NCI-H345 treated with DMSO at 0.1 percent for 48 hours (cell line): ENCODE results near the gene INTS11.
A peak's percentile ranks its signal among the peaks of the same experiment; 100 is the strongest.

Experiments
- DNase-seq: peaks from one replicate; lab custom pipeline; 2025; ENCODE audit not compliant: unreplicated experiment; lab: John Stamatoyannopoulos, UW

The INTS11 gene

DNA sequence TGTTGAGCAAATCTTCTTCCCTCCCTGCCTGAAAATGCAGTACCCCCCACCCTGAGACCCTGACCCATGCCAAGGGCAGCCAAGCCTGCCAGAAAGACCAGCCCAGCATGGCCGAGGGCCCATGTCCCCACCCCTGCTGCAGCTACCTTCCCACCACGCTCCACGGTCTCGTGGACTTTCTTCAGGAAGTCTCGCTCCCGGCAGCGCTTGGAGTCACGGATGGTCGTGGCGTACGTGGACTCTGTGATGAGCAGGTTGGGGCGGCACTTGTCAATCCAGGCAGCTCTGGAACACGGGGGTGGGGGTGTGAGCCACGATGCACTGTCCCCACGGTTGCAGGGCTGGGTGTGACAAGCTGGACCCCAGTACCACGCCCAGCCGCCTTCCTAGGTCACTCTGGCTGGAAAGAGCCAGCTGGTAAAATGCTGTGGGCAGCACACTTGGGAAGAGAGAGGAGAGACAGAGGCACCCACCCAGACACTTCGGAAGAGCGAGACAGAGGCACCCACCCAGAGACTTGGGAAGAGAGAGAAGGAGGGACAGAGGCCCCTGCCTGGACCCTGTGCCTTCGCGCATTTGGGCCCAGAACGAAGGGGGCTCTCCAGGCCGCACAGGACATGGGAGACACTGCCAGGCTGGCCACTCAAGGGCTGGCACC is 9.7 kb downstream of the INTS11 start:
- DNase-seq: no peak

DNA sequence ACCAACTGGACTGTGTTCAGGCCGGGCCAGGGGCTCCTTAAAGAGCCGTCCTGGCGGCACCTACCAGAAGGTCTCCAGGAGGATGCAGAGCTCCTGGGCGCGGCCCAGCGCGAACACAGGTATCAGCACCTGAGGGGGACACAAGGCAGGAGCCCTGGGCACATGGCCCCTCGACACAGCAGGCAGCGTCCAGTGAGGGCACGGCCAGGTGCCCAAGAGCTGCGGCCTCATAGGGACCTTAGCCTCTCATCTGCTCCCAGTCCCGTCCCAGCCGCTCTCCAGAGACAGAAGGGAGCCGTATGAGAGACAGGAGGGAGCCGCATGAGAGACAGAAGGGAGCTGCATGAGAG is 10.2 kb downstream of the INTS11 start:
- DNase-seq: no peak

DNA sequence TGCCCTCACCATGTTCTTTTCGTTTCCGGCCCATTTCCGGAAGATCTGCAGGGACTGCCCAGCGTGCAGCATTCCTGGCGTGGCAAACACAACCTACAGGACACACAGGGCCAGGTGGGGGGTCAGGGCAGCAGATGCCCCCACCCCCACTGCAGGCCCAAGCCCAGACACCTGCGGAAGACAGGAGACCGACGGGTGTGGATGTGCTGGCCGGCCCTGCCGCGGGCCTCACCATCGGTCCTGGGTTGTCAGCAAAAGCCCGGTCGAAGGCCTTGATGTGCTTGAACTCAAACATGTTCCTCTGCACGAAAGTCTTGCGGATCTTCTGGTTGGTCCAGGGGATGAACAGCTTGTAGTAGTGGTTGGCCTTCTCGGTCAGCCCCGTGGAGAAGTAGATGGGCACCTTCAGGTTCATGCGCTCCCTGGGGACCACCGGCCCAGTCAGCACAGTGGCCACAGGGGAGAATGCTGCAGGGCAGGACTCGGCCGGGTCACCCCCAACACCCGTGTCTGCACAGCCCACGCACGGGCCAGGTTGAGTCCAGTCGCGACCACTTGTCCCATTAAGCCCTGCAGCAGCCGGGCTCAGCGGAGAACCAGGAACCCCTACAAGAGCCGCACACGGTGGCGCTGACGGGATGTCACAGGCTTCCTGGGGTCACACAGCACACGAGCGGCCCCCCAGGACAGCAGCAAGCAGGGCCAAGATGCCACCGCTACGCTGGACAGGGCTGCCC is 10.8 kb downstream of the INTS11 start:
- DNase-seq: no peak

DNA sequence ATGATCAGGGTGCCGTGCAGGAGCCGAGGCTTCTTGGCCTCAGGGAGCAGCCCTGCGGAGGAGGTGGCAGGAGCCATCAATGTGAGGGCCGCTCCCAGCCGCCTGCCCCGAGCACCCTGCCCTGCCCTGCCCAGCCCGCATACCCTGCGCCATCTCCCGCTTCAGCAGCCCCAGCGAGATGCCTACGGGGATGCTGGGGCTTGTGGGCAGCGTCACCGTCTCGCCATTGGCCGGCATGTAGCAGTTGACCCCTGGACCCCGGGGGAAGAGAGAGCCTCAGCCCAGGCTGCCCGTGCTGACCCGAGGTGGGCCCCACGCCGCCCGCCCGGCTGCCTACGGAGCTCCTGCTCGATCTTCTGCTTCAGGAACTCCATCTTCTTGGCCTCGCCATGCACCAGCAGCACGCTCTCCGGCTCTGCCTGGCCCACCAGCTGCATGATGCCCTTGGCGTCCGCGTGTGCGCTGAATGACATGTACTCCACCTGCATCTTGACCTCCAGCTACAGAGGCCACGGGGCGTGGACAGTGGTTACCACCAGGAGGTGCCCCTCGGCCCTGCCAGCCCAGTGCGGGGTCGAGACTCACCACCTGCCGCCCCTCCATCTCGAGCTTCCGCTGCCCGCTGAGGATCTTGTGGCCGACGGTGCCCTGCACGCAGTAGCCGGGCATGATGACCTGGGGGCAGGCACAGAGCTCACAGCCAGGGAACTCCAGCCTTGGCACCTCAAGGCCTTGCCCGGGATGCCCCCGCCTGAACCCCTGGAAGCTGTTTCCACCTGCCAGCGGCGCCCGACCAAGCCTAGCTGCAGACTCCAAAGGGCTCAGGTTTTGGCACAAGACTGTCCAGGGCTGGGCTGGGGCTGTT is 11.8 kb downstream of the INTS11 start:
- no peak for DNase-seq

DNA sequence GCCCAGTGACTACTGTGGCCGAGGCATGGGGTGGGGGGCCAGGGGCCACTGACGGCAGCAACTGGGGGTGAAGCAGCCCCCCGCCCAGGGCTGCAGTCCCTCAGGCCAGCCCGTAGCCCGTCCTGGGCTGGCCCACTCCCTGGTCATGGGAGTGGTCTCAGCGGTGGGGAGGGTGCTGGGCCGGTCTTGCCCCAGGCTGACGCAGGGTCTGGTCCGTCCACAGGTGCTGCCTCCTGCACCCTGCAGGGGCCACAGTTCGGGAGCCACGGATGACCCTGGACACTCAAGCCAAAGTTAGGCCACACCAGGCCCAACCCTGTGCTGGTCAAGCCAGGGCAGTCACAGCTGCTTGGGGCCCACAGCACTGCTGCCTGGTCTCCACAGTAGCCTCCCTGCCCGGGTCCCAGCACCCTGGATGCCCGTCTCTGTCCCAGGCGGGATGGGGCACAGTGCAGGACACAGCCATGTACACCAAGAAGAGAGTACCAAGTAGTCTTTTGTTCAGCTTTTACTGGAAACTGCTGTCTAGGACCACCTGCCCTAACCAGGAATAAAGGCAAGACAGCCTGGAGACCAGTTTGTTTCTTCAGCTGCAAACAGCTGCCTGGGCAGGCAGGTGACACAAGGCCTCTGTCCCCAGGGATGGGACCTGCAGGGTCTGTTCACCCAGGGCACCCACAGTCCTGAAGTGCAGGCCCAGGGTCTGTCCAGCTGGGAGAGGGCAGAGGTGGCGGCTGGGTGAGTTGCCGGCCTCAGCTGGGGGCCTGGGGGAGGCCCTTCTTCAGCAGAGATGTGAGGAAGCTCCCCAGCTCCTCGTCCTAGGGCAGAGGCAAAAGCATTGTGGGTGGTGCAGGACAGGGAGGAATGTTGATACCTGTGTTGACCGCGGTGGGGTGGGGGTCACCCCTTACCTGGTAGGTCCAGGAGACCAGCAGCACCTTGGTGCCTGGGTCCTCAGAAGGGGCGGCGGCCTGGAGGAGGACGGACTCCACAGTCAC is 13.1 kb downstream of the INTS11 start:
- DNase-seq: no peak

DNA sequence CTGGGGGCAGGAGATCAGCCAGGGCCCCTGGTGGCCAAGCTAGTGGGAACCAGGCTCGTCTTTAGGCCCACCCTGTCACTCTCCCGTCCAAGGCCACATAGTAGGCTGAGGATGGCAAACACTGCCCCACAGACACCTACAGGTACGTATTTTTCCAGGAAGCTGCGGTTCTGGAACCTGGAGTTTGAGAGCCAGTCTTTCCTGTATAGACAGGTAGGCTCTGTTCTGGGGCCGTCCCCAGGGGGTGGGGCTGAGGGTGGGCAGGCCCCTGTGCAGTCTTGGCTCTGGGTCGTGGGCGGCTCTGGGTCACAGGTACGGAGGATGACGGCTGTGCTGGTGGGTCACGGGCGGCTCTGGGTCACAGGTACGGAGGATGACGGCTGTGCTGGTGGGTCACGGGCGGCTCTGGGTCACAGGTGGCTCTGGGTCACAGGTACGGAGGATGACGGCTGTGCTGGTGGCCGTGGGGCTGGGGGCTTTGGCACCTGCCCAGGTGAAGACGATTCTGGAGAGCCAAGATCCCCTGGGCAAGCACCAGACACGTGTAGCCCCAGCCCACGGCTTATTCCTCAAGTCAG is 13.9 kb downstream of the INTS11 start:
- no peak for DNase-seq

DNA sequence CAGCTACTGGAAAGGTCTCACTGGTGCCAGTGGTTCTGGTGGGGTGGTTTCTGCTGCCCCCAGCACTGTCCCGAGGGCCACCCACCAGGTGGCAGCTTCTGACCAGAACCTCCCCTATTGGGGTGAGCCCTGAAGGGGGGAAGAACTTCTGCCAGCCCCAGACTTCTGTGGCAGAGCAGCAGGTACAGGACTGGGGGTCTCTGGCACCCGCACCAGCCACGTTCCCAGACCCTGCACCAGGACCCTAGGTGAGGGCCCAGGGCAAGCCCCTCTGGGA is 14.4 kb downstream of the INTS11 start:
- DNase-seq: no peak

DNA sequence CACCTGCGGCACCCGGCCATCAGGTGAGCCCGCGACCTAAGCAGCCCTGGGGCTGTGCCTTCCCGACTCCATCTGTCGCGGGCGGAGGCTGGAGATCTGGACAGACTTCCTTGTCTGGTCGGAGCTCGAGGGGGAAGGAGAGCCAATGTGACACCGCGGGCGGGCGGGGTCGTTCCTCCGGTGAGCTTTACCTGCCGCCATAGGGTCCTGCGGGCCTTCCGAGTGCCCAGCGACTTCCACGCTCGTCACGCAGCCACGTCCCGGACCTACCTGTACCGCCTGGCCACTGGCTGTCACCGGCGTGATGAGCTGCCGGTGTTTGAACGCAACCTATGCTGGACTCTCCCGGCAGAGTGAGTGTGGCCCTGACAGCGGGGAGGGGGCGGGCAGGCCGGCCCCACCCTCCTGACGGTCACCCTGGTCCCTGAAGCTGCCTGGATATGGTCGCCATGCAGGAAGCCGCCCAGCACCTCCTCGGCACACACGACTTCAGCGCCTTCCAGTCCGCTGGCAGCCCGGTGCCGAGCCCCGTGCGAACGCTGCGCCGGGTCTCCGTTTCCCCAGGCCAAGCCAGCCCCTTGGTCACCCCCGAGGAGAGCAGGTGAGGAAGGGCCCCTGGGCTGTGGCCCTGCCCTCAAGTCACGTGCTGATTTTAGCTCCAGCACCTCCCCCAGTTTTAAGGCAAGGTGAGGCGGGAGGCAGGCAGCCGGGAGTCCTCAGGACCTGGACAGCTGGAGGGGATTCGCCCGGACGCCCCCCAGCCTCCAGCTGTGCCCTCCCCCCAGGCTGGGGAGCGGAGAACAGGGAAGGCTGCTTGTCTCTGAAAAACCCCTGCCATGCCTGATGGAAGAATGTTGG is 15.0 kb downstream of the INTS11 start:
- no peak for DNase-seq

DNA sequence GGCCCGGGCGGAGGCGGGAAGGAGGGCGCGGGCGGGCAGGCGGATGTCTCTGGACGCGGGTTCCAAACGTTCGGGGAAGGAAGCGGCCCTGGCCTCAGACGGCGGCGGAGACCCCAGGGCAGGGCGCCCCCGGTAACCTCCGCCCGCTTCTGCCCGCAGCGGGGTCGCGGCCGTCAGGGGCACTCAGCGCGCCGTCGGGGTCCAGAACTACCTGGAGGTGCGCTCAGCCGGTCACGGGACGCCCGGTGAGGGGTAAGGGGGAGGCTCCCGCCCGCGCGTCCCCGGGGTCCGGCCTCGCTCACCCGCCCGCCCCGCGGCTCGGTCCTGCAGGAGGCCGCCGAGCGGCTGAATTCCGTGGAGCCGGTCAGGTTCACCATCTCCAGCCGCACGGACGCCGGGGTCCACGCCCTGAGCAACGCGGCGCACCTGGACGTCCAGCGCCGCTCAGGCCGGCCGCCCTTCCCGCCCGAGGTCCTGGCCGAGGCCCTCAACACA is 15.7 kb downstream of the INTS11 start:
- no peak for DNase-seq

DNA sequence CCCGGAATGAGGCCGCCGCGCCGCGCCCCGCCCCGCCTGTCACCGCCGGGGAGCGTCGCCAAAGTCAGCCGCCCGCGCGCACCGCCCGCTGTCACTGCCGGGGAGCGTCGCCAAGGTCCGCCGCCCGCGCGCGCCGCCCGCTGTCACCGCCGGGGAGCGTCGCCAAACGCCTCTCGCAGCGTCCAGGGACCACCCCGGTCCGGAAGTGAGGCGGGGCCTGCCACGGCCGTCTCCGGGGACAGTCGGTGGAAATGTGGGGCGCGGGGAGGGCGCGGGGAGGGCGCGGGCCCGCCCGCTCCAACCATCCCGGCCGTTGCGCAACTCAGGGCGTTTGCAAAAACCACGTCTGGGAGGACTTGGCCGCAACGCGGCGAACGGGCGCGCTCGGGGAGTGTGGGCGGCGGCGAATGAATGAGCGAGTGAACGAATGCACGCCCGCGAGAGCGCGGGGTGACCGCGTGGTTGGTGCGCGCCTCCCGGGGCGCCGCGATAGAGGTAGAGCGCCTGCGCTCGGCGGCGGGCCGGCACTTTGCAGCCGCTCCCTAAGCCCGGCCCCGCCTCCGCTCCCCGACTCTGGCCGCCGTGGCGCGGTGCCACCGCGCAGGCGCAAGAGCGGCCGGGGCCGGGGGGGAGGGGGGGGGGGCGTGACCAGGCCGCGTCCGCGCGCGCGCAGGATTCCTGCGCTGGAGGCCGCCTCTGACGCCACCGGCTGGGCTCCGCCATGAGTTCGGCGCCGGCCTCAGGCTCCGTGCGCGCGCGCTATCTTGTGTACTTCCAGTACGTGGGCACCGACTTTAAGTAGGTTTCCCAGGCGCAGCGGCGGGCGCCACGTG is 16.3 kb downstream of the INTS11 start, which contains the start of the genes ACAP3 and PUSL1:
TSS of gene ACAP3 (minus strand) at position 8 of the 833 bp plus-strand sequence. CDS start 115 bp downstream, outside the sequence.
TSS of gene PUSL1 (plus strand) at position 675 of the 833 bp plus-strand sequence. CDS start at position 722, 47 bp downstream.
- peak; percentile 86 for DNase-seq

DNA sequence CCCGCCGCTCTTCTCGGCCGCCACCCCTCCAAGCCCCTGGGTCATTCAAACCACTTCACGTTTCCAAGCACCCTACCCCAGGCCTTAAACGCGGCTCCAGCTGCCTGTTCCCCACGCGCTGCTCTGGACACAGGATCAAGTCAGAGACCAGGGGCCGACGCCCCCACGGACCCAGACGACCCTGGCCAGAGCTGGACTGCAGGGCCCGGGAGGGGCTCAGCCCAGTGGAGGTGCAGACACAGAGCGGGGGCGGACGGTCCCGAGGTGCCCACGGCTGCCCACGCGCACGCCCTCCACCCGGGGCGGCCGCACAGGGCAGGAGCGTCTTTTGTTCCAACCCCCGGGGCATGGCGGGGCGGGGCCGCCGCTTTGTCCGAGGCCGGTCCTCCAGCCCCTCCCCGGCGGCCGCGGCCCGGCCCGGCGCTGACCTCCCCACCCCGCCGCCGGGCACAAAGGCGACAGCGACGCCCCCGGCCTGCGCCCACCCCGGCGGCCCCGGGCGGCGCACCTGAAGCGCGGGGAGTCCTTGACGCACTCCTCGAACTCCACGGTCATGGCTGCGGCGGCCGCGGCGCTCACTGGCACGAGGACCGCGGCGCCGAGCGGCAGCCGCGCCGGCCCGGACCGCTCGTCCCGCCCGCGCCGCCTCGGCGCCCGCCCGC is 17.1 kb downstream of the INTS11 start:
- DNase-seq: no peak

DNA sequence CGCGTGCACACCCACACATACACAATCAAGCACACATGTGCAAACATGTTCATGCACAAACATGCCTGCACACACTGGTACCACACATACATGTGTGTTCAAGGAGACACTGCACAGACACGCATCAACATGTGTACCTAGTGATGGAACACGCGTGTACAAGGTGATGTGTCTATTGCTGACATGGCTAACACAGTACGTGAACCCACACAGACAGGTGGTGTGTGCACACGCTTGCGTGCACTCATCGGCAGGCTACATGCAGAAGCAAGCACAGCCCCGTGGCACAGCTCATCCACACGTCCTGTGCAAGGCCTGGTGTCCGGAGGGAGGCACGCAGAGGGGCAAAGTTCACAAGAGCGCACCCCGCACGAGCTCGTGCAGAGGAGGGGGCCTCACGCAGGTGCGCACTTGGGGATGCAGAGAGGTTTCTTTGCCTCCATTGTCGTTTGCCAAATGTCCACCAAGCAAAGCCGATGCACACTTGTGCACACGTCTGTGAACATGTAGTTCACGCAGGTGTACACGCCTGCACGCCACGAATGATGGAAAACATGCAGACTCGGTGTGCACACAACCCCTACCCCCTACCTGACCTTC is 17.7 kb downstream of the INTS11 start:
- DNase-seq: no peak

DNA sequence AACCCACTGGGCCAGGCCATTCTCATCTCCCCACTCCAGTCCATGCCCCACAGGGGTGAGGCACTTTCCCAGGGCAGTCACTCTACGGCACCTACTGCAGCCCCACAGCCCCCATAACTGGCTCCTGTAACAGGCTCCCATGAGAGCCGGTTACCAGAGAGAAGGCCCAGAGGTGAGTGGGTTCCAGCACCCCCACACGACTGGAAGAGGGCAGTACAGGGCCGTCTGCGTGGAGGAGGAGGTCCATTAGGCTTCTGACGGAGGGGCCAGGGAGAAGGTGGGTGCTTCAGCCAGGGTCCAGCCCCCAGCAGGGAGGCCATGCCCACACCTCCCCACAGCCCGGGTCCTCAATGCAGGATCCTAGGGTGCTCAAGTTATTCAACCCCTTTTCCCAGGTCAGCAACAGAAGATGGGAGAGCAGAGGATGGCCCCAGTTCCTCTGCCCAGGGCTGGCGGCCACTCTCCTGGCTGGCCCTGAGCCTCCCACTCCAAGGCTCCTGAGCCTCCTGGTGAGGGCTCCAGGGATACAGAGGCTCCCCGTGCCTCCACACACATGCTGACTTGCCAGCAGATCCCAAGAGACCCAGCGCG is 18.3 kb downstream of the INTS11 start:
- DNase-seq: no peak

DNA sequence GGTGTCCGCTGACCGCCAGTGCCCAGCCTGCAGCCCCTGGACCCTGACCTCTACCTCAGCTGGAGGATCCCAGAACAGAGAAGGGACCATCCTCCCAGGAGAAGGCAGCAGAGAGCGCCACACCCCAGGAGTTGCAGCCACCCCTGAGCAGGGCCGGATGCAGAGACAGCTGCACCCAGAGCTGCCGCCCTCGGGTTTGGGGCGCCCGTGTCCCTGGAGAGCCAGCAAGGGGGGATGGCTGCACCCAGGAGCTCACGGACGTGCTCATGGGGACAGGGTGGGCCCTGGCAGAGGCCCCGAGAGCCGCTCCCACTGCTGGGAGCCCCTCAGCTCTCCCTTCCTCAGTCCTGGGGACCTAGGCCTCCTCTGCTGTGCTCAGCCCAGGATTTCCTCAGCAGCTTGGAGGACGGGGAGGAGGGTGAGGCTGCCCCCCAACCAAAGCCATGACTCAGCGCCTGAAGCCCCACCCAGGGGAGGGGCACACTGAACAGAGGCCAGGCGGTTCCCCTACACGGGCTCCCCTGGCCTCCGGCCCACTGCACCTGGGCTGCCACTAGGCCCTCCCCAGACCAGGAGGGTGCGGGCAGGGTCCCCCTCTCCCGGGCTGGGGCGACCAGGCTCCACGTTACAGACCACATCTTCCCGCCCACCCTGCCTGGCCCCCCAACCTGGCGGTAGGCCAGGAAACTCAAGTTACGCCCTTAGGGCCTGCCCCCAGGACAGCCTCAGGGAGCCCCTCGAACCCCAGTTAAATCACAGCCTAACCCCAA is 19.0 kb downstream of the INTS11 start:
- no peak for DNase-seq

DNA sequence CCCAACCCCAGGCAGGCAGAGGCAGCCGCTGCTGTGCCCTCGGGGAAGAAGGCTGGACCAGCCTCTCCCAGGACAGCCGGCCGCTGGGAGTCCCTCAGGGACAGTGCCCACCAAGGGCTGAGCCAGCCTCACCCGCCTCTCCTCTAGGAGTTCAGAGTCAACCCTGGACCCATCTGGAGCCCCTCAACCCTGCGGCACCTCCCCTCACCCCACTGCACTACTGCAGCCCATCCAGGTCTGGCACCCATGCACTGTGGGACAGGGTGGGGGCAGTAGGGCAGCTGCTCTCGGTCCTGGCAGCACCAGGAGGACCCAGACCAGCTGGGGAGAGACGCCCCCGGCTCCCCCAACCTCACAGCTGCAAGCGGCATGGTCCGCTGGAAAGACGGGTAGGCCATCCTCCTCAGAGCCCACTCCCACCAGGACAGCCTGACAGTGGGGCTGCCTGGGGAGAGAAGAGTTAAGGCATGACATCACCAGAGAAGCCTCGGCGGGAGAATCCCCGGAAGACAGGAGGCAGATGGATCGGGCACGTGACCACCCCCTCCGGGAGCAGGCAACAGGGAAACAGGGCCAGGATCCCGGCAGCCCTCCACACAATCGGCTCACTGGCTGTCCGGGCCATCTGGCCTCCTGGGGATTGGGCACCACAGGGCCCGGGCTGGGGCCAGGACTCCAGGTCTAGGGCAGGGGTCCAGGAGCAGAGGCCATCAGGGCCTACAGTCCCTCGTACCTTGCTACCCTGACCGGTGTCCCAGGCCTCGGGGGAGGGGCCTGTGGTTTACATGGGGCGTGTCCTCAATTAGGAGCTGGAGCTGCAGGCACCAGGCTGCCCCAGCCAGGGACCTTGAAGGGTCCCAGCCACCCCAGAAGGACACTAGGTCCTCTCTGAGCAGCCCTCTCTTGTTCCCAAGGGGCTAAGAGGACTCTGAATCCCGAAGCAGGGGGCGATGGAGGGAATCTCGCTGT is 19.8 kb downstream of the INTS11 start:
- DNase-seq: peak; percentile 76
